Measurements from ENCODE around the gene ARHGAP15.

DNA sequence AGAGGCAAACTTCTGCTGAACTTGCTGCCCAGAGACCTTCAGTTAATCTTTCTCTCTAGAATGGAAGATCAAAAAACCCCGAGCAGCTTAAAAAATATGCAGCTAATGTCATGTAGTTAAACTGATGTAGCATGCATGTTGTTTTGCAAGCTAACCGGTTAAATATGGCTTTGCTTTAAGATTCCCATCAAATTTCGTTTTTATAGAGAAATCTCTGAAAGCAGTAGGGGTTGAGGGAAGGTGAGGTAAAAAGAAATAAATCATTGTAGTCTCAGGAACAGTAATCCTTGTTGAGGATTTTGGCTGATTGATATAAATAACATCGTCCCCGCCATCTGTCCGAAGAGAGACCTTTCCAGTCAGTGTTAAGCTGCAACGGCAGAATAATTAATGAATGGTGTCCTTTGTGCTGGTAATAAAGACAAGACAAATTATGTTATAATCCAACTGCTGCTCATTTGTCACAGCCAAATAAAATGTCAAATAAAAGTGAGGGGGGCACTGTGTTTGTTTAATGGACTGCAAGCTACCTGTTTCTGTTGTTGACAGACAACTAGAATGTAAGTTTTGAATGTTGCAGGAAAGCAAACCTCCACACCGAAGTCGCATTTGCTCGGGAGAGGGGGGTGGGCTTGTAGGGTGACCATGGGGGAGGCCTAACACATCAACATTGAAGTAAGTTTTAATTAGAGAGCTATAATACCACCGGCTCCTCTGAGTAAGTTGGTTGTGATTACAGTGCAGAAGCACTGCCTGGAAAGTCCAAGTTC lies 555.5 kb downstream of the ARHGAP15 start:
- TF ChIP-seq POLR2A (IDR thresholded peaks at IDR 0.05; ENCODE audit: low read length) (no peak), GATA1 (IDR thresholded peaks at IDR 0.05; ENCODE audit: low read depth, low read length) (no peak)

Data from erythroblast (primary cell).